B cell (primary cell): ENCODE measurements around the gene RBM17. TPM values are rescaled to one million over a fixed set of nuclear protein-coding genes. Genes with fewer than 3 reads are reported as not detected.
"Not testable (repeated sequence)": the region's sequence is repeated elsewhere in the genome, so short reads cannot be mapped to it uniquely, and the experiment has no call there.

ENCODE experiments used
- ATAC-seq: fragments of 200-7000 bp; cut with Tn5 transposase; one replicate; pipeline ENCODE4 v1.10.0; 2021; ENCODE audit warnings: low read depth, mild to moderate bottlenecking, moderate number of reproducible peaks, moderate library complexity
- CTCF ChIA-PET: fragments of 350-600 bp; sonication (Branson Sonifier 250); formaldehyde crosslinking; loops from one replicate; lab custom pipeline; 2021; ENCODE audit warnings: antibody characterized with exemption, inconsistent platforms; lab: Charles Lee
- POLR2A ChIA-PET: fragments of 350-600 bp; sonication (Branson Sonifier 250); formaldehyde crosslinking; loops from one replicate; lab custom pipeline; 2021; ENCODE audit warnings: antibody characterized with exemption; lab: Charles Lee
- DNase-seq: peaks from one replicate; pipeline ENCODE4 v3.0.0; 2013
- H2AFZ ChIP-seq: 2 replicates; pipeline ENCODE4 v1.6.1; 2012; ENCODE audit warnings: mild to moderate bottlenecking, low read depth, low read length; ENCODE audit not compliant: insufficient read depth, poor library complexity, severe bottlenecking
- H3K27ac ChIP-seq, 2 donors: 1 replicate in 1 of 2; 2 replicates in 1 of 2; pipeline ENCODE4 v1.5.1; 2012 to 2013; ENCODE audit warnings: low read length in 2 of 2, mild to moderate bottlenecking in 2 of 2, moderate library complexity in 1 of 2
- H3K27me3 ChIP-seq, 4 experiments: fragments of 200-600 bp in 1 of 4; sonication (generic) in 1 of 4; replicated peaks in 1 of 4; 1 replicate in 2 of 4; 2 replicates in 2 of 4; pipeline versions ENCODE4 v1.6.1 to v1.7.0; 2013 to 2016; ENCODE audit warnings: low read length in 3 of 4, mild to moderate bottlenecking in 2 of 4, mixed read lengths in 1 of 4, moderate library complexity in 1 of 4; ENCODE audit not compliant: insufficient read depth in 4 of 4, control insufficient read depth in 3 of 4; ENCODE audit errors: control extremely low read depth in 1 of 4
- H3K36me3 ChIP-seq, 2 experiments: replicated peaks in 1 of 2; 1 replicate in 1 of 2; 2 replicates in 1 of 2; pipeline versions ENCODE4 v1.6.1 to v1.7.1; 2013; ENCODE audit warnings: low read length in 1 of 2; ENCODE audit not compliant: insufficient read depth in 2 of 2, control insufficient read depth in 1 of 2; ENCODE audit errors: control extremely low read depth in 1 of 2, extremely low read depth in 1 of 2
- H3K4me1 ChIP-seq, 2 donors: fragments of 200-600 bp in 1 of 2; sonication (generic) in 1 of 2; 1 replicate in 1 of 2; 2 replicates in 1 of 2; pipeline versions ENCODE4 v1.5.1 to v1.6.1; 2013 to 2017; ENCODE audit warnings: low read length in 2 of 2; ENCODE audit not compliant: control insufficient read depth in 2 of 2, insufficient read depth in 2 of 2
- H3K4me2 ChIP-seq: replicated peaks from 2 replicates; pipeline ENCODE3; 2012; ENCODE audit warnings: mild to moderate bottlenecking, low read depth, low read length; ENCODE audit not compliant: poor library complexity, severe bottlenecking
- H3K4me3 ChIP-seq, 5 experiments: fragments of 200-600 bp in 1 of 5; sonication (generic) in 1 of 5; 1 replicate in 3 of 5; 2 replicates in 2 of 5; pipeline versions ENCODE4 v1.5.1 to v1.7.0; 2011 to 2016; ENCODE audit warnings: low read length in 4 of 5, mild to moderate bottlenecking in 4 of 5, low read depth in 2 of 5, control low read depth in 1 of 5, moderate library complexity in 1 of 5; ENCODE audit not compliant: insufficient read depth in 1 of 5; ENCODE audit errors: control extremely low read depth in 1 of 5, extremely low read depth in 1 of 5
- H3K79me2 ChIP-seq: fragments of 200-600 bp; sonication (generic); one replicate; pipeline ENCODE4 v1.6.0; 2016; ENCODE audit warnings: low read length; ENCODE audit not compliant: control insufficient read depth, insufficient read depth
- H3K9ac ChIP-seq: fragments of 200-600 bp; sonication (generic); 2 replicates; pipeline ENCODE4 v1.6.1; 2017; ENCODE audit warnings: mild to moderate bottlenecking, low read length, moderate library complexity
- H3K9me3 ChIP-seq, 3 donors: one replicate each; pipeline versions ENCODE4 v1.6.1 to v1.7.1; 2013; ENCODE audit warnings: low read length in 2 of 3; ENCODE audit not compliant: control insufficient read depth in 2 of 3, insufficient read depth in 1 of 3; ENCODE audit errors: control extremely low read depth in 1 of 3
- H4K20me1 ChIP-seq: 2 replicates; pipeline ENCODE4 v1.6.0; 2012; ENCODE audit warnings: mild to moderate bottlenecking, low read length; ENCODE audit not compliant: insufficient read depth, control insufficient read depth, poor library complexity, severe bottlenecking
- H3K27ac Mint-ChIP-seq: one replicate; pipeline ENCODE4 v1.8.0; 2021; ENCODE audit warnings: mixed read lengths
- H3K27me3 Mint-ChIP-seq: one replicate; pipeline ENCODE4 v1.8.0; 2021; ENCODE audit warnings: mixed read lengths
- H3K4me1 Mint-ChIP-seq: one replicate; pipeline ENCODE4 v1.8.0; 2021; ENCODE audit warnings: mixed read lengths
- H3K4me3 Mint-ChIP-seq: one replicate; pipeline ENCODE4 v1.8.0; 2021; ENCODE audit warnings: mixed read lengths
- H3K9me3 Mint-ChIP-seq: one replicate; pipeline ENCODE4 v1.8.0; 2022; ENCODE audit warnings: mixed read lengths; ENCODE audit not compliant: insufficient read depth
- EZH2 ChIP-seq: IDR thresholded peaks from 2 replicates; pipeline ENCODE4 v1.6.1; 2012; ENCODE audit warnings: borderline replicate concordance, low read depth, mild to moderate bottlenecking, moderate library complexity, low read length; ENCODE audit not compliant: insufficient read depth, poor library complexity, severe bottlenecking
- WGBS: methylation state at CpG from one replicate; pipeline ENCODE4 v1.1.5; 2013; ENCODE audit warnings: missing lambda C conversion rate; ENCODE audit not compliant: insufficient coverage; 5-methylcytosine and 5-hydroxymethylcytosine counted together
- intact Hi-C: fragments of 100-400 bp; cut with micrococcal nuclease; formaldehyde crosslinking; loops from one replicate; pipeline ENCODE4 v1.10.0; 2022
- polyA plus RNA-seq: library from polyadenylated mRNA; depleted of rRNA; stranded (reverse); fragments of >200 nt; gene quantifications from 2 replicates; pipeline ENCODE4 v1.2.3, GENCODE V29; 2012
- total RNA-seq, 2 donors: library from RNA; stranded (reverse); fragments of 120-200 nt in 1 of 2; gene quantifications; 1 replicate in 1 of 2; 2 replicates in 1 of 2; pipeline versions ENCODE4 v1.2.3 to v1.2.4, GENCODE V29; 2013 to 2022
- TF ChIP-seq, protein P1 (sequence below): fragments of 200-600 bp; IDR thresholded peaks from one replicate; pipeline ENCODE4 v1.8.0; 2022; ENCODE audit warnings: antibody characterized with exemption, mild to moderate bottlenecking

Gene RBM17
- total and polyA plus RNA-seq, 2 donors (not counting 1 experiment from before 2014, with no cell fraction given): 34.7 to 168 TPM

DNA sequence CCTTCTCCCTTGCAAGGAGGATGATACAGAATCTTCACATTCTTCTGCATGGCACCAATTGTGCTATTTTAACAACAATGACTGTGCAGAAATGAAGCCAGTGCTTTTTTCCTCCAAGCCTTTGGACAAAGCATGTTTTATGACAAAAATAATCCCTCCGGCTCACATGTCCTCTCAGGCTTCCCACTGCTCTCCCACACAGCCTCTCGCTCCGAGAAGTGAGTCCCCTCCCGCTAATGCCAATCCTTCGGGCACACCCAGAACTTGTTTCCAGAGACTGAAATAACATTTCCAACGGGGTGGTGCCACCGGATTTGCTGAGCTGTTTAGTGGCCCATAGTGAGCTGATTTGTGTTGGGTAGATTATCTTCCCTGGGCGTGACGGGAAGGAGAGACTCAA, 35.8 kb downstream of the RBM17 start:
- H3K27me3 ChIP-seq: peaks cover 0 to 25% (median 1%) of the 10 kb centered on the region in 4 experiments
- no peak overlapping the region for H2AFZ ChIP-seq
- 22% methylated on average over 7 of the region's 9 CpGs for WGBS
- peaks cover 3% of the 10 kb centered on the region for H3K4me1 Mint-ChIP-seq
- no peak for DNase-seq
- POLR2A ChIA-PET: no interaction called here
- H4K20me1 ChIP-seq: no peaks in the 10 kb centered on the region
- H3K4me3 Mint-ChIP-seq: no peak overlapping the region
- H3K4me3 ChIP-seq: no peak overlapping the region
- TF ChIP-seq, protein P1, sequence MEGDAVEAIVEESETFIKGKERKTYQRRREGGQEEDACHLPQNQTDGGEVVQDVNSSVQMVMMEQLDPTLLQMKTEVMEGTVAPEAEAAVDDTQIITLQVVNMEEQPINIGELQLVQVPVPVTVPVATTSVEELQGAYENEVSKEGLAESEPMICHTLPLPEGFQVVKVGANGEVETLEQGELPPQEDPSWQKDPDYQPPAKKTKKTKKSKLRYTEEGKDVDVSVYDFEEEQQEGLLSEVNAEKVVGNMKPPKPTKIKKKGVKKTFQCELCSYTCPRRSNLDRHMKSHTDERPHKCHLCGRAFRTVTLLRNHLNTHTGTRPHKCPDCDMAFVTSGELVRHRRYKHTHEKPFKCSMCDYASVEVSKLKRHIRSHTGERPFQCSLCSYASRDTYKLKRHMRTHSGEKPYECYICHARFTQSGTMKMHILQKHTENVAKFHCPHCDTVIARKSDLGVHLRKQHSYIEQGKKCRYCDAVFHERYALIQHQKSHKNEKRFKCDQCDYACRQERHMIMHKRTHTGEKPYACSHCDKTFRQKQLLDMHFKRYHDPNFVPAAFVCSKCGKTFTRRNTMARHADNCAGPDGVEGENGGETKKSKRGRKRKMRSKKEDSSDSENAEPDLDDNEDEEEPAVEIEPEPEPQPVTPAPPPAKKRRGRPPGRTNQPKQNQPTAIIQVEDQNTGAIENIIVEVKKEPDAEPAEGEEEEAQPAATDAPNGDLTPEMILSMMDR: no peak
- no peak for TF ChIP-seq EZH2
- no peaks in the 10 kb centered on the region for H3K9me3 Mint-ChIP-seq
- no peak for ATAC-seq
- no peaks in the 10 kb centered on the region for H3K36me3 ChIP-seq
- H3K27me3 Mint-ChIP-seq: peaks cover 19% of the 10 kb centered on the region
- H3K4me2 ChIP-seq: no peak overlapping the region
- no peaks in the 10 kb centered on the region for H3K9me3 ChIP-seq
- no peak overlapping the region for H3K9ac ChIP-seq
- no peak overlapping the region for H3K27ac Mint-ChIP-seq
- CTCF ChIA-PET: no interaction called here
- intact Hi-C loops: no loop called here
- no peak overlapping the region for H3K27ac ChIP-seq
- no peaks in the 10 kb centered on the region for H3K4me1 ChIP-seq
- no peaks in the 10 kb centered on the region for H3K79me2 ChIP-seq

DNA sequence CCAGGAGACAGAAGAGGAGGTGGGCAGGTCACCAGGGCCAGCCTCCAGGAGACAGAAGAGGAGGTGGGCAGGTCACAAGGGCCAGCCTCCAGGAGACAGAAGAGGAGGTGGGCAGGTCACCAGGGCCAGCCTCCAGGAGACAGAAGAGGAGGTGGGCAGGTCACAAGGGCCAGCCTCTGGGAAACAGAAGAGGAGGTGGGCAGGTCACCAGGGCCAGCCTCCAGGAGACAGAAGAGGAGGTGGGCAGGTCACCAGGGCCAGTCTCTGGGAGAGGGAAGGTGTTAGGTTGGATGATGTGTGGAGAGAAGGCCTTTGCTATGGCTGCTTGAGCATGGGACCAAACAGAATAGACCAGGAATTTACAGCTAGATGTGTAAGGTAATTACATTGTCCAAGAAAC, 38.6 kb downstream of the RBM17 start:
- CTCF ChIA-PET, ATAC-seq, POLR2A ChIA-PET: not testable (repeated sequence)

More for the DNA sequence above, 38.6 kb downstream of the RBM17 start:
- H3K9ac ChIP-seq, H3K4me1 ChIP-seq, H3K27ac Mint-ChIP-seq, H3K4me3 ChIP-seq, H3K9me3 ChIP-seq, H3K4me2 ChIP-seq, H2AFZ ChIP-seq, H3K79me2 ChIP-seq, DNase-seq, H3K36me3 ChIP-seq, H3K9me3 Mint-ChIP-seq, H4K20me1 ChIP-seq, H3K4me3 Mint-ChIP-seq, intact Hi-C loops, H3K4me1 Mint-ChIP-seq, H3K27ac ChIP-seq: not testable (repeated sequence)
- peaks cover 30% of the 10 kb centered on the region for H3K27me3 Mint-ChIP-seq
- peaks cover 0 to 30% (median 3%) of the 10 kb centered on the region in 4 experiments for H3K27me3 ChIP-seq
